Astrocyte (in vitro differentiated cells and primary cell): ENCODE results near the gene OSTN. TPM values are rescaled to one million over a fixed set of nuclear protein-coding genes. Genes with fewer than 3 reads are reported as not detected.
A peak's percentile ranks its signal among the peaks of the same experiment; 100 is the strongest.

Experiments used
- DNase-seq: peaks from one replicate; pipeline ENCODE4 v3.0.0-alpha.2; 2010; ENCODE audit warnings: low read depth
- FAIRE-seq: peaks from 2 replicates; lab custom pipeline; 2011; peaks lifted over from hg19 to GRCh38; lab: Jason Lieb, UNC
- H2AFZ ChIP-seq: 2 replicates; pipeline ENCODE4 v1.6.0; 2012; ENCODE audit warnings: low read depth, low read length, inconsistent platforms
- H3K27ac ChIP-seq: 2 replicates; pipeline ENCODE4 v1.5.1; 2011; ENCODE audit warnings: low read depth, low read length, inconsistent platforms
- H3K27me3 ChIP-seq: 2 replicates; pipeline ENCODE4 v1.6.0; 2011; ENCODE audit warnings: low read length, inconsistent platforms; ENCODE audit not compliant: insufficient read depth
- H3K36me3 ChIP-seq: 2 replicates; pipeline ENCODE4 v1.5.1; 2011; ENCODE audit warnings: low read length, inconsistent platforms; ENCODE audit not compliant: insufficient read depth
- H3K4me1 ChIP-seq: 2 replicates; pipeline ENCODE4 v1.5.1; 2011; ENCODE audit warnings: low read length, inconsistent platforms; ENCODE audit not compliant: insufficient read depth
- H3K4me2 ChIP-seq: 2 replicates; pipeline ENCODE4 v1.6.0; 2012; ENCODE audit warnings: low read length, inconsistent platforms
- H3K4me3 ChIP-seq: 2 replicates; pipeline ENCODE4 v1.5.1; 2011; ENCODE audit warnings: low read depth, mild to moderate bottlenecking, low read length, inconsistent platforms; ENCODE audit not compliant: insufficient read depth
- H3K79me2 ChIP-seq: 2 replicates; pipeline ENCODE4 v1.6.0; 2012; ENCODE audit warnings: mild to moderate bottlenecking, low read length, inconsistent platforms; ENCODE audit not compliant: insufficient read depth
- H3K9ac ChIP-seq: 2 replicates; pipeline ENCODE4 v1.6.0; 2012; ENCODE audit warnings: mild to moderate bottlenecking, low read length, inconsistent platforms
- H3K9me3 ChIP-seq: 2 replicates; pipeline ENCODE4 v1.5.1; 2012; ENCODE audit warnings: low read depth, mild to moderate bottlenecking, low read length, inconsistent platforms; ENCODE audit not compliant: insufficient read depth
- H4K20me1 ChIP-seq: 2 replicates; pipeline ENCODE4 v1.6.0; 2012; ENCODE audit warnings: low read length, inconsistent platforms; ENCODE audit not compliant: insufficient read depth
- H3K27ac Mint-ChIP-seq: one replicate; pipeline ENCODE4 v1.8.0; 2021; ENCODE audit warnings: mild to moderate bottlenecking, mixed read lengths; ENCODE audit not compliant: unreplicated experiment
- H3K27me3 Mint-ChIP-seq: one replicate; pipeline ENCODE4 v1.8.0; 2021; ENCODE audit warnings: low read depth, mixed read lengths; ENCODE audit not compliant: unreplicated experiment
- H3K36me3 Mint-ChIP-seq: one replicate; pipeline ENCODE4 v1.8.0; 2021; ENCODE audit warnings: low read depth, mixed read lengths; ENCODE audit not compliant: unreplicated experiment
- H3K4me1 Mint-ChIP-seq: one replicate; pipeline ENCODE4 v1.8.0; 2021; ENCODE audit warnings: low read depth, mixed read lengths; ENCODE audit not compliant: unreplicated experiment
- H3K4me3 Mint-ChIP-seq: one replicate; pipeline ENCODE4 v1.8.0; 2021; ENCODE audit warnings: mild to moderate bottlenecking, moderate library complexity, mixed read lengths; ENCODE audit not compliant: unreplicated experiment
- H3K9me3 Mint-ChIP-seq: one replicate; pipeline ENCODE4 v1.8.0; 2021; ENCODE audit warnings: mild to moderate bottlenecking, mixed read lengths; ENCODE audit not compliant: unreplicated experiment
- CTCF ChIP-seq: IDR thresholded peaks from 2 replicates; pipeline ENCODE4 v1.5.1; 2011; ENCODE audit warnings: low read depth, mild to moderate bottlenecking, inconsistent platforms, low read length, moderate library complexity; ENCODE audit not compliant: insufficient read depth
- EZH2 ChIP-seq: IDR thresholded peaks from 2 replicates; pipeline ENCODE4 v1.6.1; 2012; ENCODE audit warnings: mild to moderate bottlenecking, low read length, inconsistent platforms; ENCODE audit not compliant: insufficient read depth
- total RNA-seq: library from RNA; stranded (reverse); gene quantifications from 2 replicates; pipeline ENCODE4 v1.2.1, GENCODE V29; 2021

OSTN gene
- total RNA-seq, 1 donor from 2014 or later, result not detected

DNA sequence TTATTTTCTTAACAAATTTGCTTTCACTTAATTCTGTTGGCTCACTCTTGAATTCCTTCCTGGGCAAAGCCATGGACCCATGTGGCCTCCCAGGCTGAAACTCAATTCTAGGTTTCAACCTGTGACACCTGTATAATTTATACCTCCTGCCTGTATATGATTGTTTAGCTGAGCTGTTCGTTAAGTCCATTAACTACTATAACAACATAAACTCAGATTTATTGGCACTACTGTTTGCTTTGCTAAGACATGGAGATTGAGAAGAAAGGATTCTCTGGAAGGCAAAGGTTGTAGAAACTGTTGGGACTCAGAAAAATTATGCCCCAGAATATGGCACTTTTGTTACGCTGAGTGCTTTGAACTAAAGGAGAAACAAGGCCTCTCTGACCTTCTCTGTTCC lies 103.4 kb downstream of the OSTN start:
- DNase-seq (no peak), FAIRE-seq (no peak)
- H3K9ac ChIP-seq, result no peak overlapping the region
- Mint-ChIP-seq H3K27me3 (peaks cover 7% of the 10 kb centered on the region), H3K4me3 (no peak overlapping the region), H3K9me3 (peaks cover 2% of the 10 kb centered on the region), H3K27ac (no peak overlapping the region), H3K4me1 (peaks cover 7% of the 10 kb centered on the region), H3K36me3 (no peaks in the 10 kb centered on the region)
- H3K79me2 ChIP-seq, result no peaks in the 10 kb centered on the region
- H3K27me3 ChIP-seq, result no peaks in the 10 kb centered on the region
- TF ChIP-seq CTCF (no peak), EZH2 (no peak)
- no peak overlapping the region for H3K27ac ChIP-seq
- no peaks in the 10 kb centered on the region for H4K20me1 ChIP-seq
- no peak overlapping the region for H3K4me3 ChIP-seq
- H3K4me1 ChIP-seq, result no peaks in the 10 kb centered on the region
- no peaks in the 10 kb centered on the region for H3K9me3 ChIP-seq
- no peak overlapping the region for H2AFZ ChIP-seq
- no peaks in the 10 kb centered on the region for H3K36me3 ChIP-seq
- no peak overlapping the region for H3K4me2 ChIP-seq

- no peak overlapping the region for H3K27ac ChIP-seq
- TF ChIP-seq CTCF (no peak), EZH2 (no peak)
- H4K20me1 ChIP-seq, result no peaks in the 10 kb centered on the region
- H3K9me3 Mint-ChIP-seq, result peaks cover 2% of the 10 kb centered on the region
- no peaks in the 10 kb centered on the region for H3K36me3 ChIP-seq
- H3K4me2 ChIP-seq, result no peak overlapping the region
- H3K36me3 Mint-ChIP-seq, result no peaks in the 10 kb centered on the region
- H3K4me1 ChIP-seq, result no peaks in the 10 kb centered on the region
- H3K4me3 Mint-ChIP-seq, result no peak overlapping the region
- H3K4me3 ChIP-seq, result no peak overlapping the region
- DNase-seq (peak; percentile 30), FAIRE-seq (no peak)
- H3K9ac ChIP-seq, result no peak overlapping the region
- H3K79me2 ChIP-seq, result no peaks in the 10 kb centered on the region
- peaks cover 7% of the 10 kb centered on the region for H3K27me3 Mint-ChIP-seq
- H3K27ac Mint-ChIP-seq, result no peak overlapping the region
- no peak overlapping the region for H2AFZ ChIP-seq
- no peaks in the 10 kb centered on the region for H3K9me3 ChIP-seq
- no peaks in the 10 kb centered on the region for H3K27me3 ChIP-seq
- H3K4me1 Mint-ChIP-seq, result peaks cover 7% of the 10 kb centered on the region
Measured at GRCh38 chr3:191303596-191303995, 104.6 kb downstream of the OSTN start.

DNA sequence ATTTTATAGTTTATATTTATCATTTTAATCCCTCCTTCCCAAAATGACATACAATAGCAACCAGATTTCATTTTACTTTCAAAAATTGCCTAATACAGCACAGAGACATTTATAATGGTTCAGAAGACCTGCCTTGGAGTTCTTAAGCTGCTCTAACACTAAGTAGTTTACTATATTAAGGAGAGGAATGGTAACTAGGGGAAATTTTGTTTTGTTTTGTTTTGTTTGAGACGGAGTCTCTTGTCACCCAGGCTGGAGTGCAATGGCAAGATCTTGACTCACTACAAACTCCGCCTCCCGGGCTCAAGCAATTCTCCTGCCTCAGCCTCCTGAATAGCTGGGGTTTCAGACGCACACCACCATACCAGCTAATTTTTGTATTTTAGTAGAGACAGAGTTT lies 107.4 kb downstream of the OSTN start:
- Histone ChIP-seq H3K27ac (no peak overlapping the region), H3K4me2 (no peak overlapping the region), H3K36me3 (no peaks in the 10 kb centered on the region), H2AFZ (no peak overlapping the region), H3K9me3 (no peaks in the 10 kb centered on the region), H3K4me1 (no peaks in the 10 kb centered on the region), H4K20me1 (no peaks in the 10 kb centered on the region), H3K79me2 (no peaks in the 10 kb centered on the region), H3K4me3 (no peak overlapping the region), H3K27me3 (no peaks in the 10 kb centered on the region), H3K9ac (no peak overlapping the region)
- Mint-ChIP-seq H3K4me1 (peaks cover 7% of the 10 kb centered on the region), H3K9me3 (peaks cover 2% of the 10 kb centered on the region), H3K36me3 (no peaks in the 10 kb centered on the region), H3K27me3 (peaks cover 4% of the 10 kb centered on the region), H3K4me3 (no peak overlapping the region), H3K27ac (no peak overlapping the region)
- TF ChIP-seq EZH2 (no peak), CTCF (no peak)
- FAIRE-seq, result no peak
- no peak for DNase-seq
